Hematopoietic multipotent progenitor cell (in vitro differentiated cells): ENCODE data around the gene PDCD5. TPM values are rescaled to one million over a fixed set of nuclear protein-coding genes. Genes with fewer than 3 reads are reported as not detected.
"Not testable (repeated sequence)": the region's sequence is repeated elsewhere in the genome, so short reads cannot be mapped to it uniquely, and the experiment has no call there.

Experiments
- DNase-seq, 3 donors: peaks; one replicate each; pipeline ENCODE4 v3.0.0-alpha.2; 2011 to 2015; ENCODE audit warnings: low read depth in 2 of 3, low spot score in 2 of 3
- total RNA-seq: library from RNA; depleted of rRNA; stranded (reverse); fragments of >200 nt; gene quantifications from one replicate; pipeline ENCODE4 v1.2.3, GENCODE V29; 2012

The PDCD5 gene
- total RNA-seq, 1 donor: 18.6 TPM

DNA sequence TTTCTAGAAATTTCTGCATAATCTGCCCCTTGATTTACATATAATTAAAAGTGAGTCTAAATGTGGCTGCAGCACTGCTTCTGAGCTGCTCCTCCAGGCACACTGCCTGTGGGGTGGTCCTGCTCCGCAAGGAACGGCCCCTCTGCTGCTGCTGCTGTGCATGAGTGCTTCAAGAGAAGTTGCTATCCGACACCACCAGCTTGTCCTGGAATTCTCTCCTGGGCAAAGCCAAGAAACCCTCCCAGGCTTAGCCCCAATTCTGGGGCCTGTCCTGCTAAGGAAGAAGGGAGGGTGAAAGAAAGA lies 7.5 kb upstream of the PDCD5 start:
- no peak for DNase-seq

DNA sequence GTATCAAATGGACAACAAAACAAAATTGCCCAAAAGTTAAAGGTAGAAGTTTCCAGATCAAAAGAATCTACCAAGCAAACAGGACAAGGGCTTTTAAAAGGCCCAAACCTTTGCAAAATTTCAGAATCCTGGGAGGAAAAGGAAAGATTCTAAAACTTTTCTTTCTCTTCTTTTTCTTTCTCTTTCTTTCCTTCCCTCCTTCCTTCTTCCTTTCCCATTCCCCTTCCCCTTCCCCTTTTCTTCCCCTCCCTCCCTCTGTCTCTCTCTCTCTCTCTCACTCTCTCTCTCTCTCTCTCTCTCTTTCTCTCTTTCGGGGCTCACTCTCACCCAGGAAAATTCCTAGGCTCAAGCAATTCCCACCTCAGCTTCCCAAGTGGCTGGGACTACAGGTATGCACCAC lies 4.2 kb upstream of the PDCD5 start:
- DNase-seq: no peak

DNA sequence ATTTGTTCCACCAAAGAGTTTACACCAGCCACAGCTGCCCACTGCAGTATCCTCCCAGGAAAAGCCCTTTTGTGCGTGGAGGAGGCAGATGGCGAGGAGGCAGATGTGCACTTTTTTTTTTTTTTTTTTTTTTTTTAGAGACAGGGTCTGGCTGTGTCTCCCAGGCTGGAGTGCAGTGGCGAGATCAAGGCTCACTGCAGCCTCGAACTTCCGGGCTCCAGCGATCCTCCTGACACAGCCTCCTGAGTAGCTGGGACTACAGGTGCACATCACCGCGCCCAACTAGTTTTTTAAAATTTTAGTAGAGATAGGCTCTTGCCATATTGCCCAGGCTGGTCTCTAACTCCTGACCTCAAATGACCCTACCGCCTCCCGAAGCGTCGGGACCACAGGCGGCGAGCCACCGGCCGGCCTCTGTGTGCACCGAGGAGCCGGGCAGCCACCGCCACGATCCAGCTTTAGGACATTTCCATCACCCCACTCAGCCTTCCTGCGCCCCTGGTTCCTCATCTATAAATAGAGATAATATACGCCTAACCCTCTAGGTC lies 563 bp upstream of the PDCD5 start:
- DNase-seq: no peak

DNA sequence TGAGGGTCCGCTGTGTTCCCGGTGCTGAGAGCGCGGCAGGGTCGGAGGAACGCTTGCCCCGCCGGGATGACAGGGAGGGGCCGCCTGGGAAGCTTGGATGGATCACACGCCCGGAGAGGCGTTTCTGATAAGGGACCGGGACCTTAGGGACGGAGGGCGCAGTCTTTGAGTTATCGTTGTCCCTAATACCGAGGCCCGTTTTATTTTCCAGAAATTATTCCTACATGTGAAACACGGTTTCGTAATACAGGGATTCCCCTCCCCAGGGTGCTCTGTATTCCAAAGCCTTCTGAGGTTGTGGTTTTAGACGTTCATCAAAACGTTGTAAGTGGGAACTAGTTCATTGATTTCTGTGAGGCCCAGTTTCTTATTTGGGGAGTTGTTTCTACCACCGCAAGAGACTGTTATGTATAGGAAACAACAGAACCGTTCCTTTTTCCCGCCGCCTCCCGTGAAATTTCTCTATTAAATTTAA lies 752 bp downstream of the PDCD5 start:
- peak in 2 of 3 donors; percentile 13 to 20 for DNase-seq

DNA sequence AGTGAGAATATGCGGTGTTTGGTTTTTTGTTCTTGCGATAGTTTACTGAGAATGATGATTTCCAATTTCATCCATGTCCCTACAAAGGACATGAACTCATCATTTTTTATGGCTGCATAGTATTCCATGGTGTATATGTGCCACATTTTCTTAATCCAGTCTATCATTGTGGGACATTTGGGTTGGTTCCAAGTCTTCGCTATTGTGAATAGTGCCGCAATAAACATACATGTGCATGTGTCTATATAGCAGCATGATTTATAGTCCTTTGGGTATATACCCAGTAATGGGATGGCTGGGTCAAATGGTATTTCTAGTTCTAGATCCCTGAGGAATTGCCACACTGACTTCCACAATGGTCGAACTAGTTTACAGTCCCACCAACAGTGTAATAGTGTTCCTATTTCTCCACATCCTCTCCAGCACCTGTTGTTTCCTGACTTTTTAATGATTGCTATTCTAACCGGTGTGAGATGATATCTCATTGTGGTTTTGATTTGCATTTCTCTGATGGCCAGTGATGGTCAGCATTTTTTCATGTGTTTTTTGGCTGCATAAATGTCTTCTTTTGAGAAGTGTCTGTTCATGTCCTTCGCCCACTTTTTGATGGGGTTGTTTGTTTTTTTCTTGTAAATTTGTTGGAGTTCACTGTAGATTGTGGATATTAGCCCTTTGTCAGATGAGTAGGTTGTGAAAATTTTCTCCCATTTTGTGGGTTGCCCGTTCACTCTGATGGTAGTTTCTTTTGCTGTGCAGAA lies 6.9 kb downstream of the PDCD5 start:
- not testable (repeated sequence) for DNase-seq

DNA sequence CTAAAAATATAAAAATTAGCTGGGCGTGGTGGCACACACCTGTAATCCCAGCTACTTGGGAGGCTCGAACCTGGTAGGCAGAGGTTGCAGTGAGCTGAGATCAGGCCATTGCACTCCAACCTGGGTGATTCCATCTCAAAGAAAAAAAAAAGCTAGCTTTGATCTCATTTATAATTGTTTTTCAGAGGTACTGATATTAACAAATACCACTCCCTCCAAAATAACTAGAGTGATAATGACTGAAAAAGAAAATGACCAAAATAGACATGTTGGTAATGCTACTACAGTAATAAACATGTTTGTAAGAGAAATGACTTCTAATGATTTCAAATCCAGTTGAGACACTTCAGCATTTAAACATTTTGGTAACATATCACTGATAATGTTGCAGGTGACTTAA lies 13.0 kb downstream of the PDCD5 start:
- DNase-seq: no peak

DNA sequence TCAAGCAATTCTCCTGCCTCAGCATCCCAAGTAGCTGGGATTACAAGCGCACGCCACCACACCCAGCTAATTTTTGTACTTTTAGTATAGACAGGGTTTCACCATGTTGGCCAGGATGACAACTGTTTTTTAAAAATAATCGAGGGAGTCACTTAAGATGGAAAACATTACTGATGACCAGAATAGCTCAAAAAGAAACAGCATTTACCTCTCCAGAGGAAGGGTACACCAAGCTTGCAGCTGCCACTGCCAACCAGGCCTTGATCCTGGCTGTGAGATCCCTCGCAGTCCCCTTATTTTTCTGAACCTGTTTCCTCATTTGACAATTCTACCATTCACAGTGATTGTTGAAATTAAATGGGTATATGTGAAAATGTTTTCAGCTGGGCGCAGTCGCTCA lies 14.5 kb downstream of the PDCD5 start:
- no peak for DNase-seq

DNA sequence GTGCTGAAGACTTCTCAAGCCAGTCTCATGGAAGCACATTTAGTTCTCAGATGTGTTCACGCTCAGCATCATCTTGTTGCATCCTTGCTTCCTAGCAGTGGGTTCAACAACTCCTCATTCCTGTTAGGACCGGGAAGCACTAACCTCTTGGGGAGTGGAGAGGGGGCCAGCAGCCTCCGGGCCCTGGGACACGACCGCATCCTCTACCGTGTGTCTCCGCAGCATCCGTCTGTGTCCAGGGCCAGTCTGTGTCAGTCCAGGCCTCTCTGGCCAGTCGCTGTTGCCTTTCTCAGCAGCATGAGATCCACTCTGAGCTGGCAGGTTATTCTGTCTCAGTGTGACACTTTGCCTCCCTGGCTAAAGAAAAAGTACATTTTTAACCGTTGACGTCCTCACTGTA lies 17.0 kb downstream of the PDCD5 start:
- DNase-seq: no peak

DNA sequence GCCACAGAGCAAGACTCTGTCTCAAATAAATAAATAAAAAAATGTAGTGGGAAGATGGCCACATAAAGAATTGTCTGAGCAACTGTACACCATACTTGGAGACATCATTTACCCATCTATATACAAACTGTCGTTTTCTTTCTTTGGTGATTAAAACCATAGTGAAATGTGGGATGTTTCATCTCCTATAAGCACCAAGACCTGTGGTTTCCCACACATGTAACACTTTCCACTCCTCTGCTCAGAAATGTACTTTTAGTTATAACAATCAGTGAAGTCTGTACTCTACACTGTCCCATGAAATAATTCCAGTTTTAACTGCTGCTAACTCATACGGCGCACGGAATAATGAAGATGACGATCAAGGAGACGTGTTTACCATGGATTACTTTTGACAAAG lies 18.3 kb downstream of the PDCD5 start:
- DNase-seq: no peak

DNA sequence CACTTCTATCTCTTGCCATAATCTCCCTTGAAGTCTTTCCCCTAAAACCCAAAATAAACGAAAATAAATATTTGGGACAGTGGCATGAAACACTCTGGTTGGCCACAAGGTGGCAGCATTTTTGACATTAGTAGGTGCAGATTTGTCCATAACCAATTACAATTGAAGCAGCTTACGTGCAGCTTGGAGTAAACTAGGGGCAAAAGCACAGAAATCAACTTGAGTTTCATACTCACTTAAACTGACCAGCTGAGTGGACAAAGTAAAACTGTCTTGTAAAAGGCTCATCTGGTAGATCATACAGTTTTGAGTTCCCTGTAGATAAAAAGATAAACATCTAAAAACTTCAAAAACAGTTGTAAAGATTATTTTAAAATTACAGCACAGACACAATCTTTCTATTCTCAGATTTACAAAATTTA lies 18.8 kb downstream of the PDCD5 start:
- DNase-seq: peak; percentile 35 to 70 (median 58)

DNA sequence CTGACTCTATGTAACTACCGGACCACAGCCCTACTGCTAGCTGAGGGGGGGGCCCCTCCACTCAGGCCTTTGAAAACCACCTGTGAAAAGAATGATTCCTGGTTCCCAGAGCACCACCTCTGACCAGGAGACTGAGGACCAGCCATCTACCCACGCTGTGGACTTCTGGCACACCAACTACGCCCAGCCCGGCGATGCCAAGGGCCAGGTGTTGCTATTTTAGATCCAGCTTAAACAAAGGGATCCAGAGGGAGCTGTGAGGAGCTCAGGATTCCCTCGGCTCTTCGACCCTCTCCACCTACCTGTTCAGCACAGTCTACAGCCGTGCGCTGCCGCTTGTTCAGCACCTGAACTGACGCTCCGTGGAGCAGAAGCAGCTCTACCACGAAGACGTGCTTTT lies 23.0 kb downstream of the PDCD5 start:
- no peak for DNase-seq

DNA sequence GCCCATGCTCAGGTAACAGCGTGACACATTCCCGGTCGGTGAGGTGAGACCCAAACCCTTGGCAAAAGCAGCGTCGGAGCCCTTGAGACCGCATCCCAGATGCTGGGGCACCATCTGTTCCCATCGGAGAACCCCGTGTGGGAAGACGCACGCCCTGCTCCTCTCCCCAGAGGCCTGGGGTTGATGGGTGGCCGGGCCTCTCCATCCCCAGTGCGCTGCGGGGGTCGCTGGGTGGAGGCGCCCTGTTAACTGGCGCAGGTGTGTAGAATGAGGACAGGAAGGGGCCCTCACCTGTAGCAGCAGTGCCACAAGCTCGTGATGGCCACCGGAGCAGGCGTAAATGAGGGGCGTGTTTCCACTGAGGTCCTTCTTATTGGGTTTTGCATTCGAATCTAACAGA lies 24.6 kb downstream of the PDCD5 start:
- no peak for DNase-seq

DNA sequence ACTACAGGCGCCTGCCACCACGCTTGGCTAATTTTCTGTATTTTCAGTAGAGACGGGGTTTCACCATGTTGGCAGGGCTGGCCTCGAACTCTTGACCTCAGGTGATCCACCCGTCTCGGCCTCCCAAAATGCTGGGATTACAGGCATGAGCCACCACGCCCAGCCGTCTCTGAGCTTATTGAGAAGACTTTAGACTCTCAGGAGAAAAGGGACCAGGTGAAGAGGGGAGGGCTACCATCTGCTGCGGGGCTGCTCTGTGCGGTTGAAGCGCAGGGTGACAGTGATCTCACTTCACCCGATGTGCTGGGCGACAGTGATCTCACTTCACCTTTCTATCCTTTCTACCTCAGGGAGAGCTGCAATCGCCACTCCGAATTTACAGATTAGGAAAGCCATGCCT lies 25.3 kb downstream of the PDCD5 start:
- DNase-seq: no peak

DNA sequence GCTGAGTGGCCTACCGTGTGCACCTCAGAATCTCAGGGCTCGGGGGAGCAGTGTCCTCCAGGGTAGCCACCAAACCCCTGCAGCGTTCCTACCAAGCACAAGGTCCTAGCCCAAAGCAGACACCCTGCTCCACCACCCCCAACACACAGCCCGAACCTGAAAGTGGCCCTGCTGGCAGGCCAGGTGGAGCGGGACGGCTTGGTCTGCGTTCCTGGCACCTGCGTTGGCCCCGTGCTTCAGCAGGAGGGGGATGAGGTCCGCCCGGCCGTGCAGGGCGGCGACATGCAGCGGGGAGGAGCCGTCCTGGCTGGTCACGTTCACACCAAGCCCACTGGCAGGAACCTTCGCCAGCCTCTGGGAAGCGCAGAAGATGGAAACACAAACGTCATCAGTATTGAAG lies 26.5 kb downstream of the PDCD5 start:
- no peak for DNase-seq

DNA sequence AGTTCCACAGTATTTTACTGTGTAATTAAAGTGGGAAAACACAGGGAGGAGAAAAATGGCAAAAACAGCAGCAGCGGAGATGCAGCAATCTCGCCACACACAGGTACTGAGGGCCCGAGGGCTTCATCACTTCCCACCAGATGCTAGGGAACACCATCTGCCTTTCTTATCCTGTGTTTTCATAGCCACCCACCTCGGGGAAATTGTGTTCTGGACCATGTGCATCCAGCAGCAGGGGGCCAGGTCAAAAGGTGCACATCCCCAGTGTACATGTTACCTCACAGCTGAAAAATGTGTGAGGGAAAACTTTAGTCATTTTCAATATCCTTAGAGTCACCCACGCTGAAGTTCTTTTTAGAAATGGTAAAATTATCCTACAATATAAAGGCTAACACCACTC lies 30.2 kb downstream of the PDCD5 start:
- DNase-seq: no peak

DNA sequence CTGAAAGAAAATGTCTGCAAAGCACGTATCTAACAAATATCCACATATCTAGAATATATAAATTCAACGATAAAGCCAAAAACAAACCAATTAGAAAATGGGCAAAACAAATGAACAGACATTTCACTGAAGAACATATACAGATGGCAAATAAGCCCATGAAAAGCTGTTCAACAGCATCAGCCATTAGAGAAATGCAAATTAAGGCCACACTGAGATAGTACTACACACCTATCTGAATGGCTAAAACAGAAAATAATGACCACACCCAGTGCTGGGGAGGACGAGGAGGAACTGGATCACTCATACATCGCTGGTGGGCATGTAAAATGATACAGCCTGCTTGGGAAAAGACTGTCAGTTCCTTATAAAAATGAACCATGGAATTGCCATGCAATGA lies 32.0 kb downstream of the PDCD5 start:
- DNase-seq: no peak

DNA sequence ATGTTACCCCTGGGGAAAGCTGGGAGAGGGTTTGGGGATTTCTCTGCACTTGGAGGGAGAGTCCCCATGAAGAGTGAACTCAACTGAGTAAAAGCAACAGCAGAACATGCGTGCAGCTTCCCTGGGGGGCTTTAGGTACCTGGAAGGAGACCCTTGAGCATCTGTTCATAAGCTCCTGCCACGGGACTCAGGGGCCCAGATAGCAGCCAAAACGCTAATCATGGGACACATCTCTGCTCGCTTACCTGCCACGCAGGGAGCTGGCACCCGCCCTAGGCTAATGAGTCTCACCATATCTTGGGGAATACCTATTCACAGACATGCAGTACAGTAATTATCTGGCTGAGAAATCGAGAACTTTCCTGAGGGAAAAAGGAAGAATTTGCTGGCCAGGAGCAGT lies 33.9 kb downstream of the PDCD5 start:
- no peak for DNase-seq

DNA sequence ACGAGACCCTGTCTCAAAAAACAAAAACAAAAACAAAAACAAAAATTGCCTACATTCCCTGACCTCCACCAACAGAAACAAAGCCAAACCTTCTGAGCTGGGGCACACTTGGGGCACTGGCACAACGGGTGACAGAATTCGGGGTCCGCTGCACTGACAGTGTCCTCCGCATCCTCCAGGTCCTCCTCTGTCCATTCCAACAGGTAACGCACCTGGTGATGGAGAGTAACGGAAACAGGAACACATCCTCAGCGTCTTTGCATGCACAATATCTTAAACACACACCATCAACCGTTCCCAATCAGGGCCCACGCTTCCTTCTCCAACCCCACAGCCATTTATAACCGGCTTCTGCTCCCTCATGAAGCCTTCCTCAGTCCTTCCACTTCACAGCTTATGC lies 34.6 kb downstream of the PDCD5 start:
- DNase-seq: no peak

DNA sequence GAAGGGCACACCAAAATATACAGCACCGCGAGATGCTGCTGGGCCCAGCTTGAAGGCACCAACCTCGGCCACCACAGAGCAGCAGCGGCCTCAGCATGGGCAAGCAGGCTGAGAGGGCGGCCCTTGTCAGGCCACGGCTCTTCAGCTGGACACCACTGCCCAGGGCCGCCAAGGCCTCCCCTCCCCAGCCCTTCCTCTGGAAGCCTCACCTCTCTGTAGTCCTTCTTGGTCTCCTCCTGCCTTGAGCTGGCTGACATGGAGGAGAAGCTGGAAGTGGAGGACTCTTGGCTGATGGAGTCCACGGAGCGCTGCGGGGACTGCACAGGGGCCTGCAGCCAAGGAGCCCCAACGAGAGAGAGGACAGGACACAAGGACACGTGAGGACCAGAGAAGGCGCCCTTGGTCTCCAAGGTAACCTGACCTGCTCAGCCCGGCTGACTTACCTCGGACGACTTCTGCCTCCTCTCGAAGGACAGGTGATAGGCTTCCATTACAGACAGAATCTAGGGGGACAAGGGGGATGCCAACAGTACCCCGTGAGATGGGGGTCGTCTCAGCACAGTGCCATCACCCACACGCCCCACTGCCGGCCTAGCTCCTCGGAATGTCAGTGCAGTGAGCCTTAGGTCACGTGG lies 38.2 kb downstream of the PDCD5 start:
- DNase-seq: no peak

DNA sequence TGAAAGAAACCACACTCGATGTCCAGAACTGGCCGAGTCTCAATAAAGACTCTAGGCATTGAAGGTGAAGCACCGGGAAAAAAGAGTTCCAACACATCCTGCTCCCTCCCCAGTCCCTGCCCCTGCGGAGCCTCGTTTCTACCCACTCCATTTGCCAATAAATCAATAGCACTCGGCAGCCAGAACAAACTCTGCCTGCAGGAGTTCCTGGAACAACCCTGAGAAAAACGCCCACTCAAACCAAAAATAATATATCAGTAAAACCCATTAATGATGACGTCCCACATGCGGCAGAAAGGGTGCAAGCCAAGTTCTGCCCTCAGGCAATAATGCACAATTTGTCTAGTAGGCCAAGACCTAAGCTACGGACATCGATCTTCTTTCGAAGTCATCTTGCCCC lies 41.0 kb downstream of the PDCD5 start:
- DNase-seq: no peak

DNA sequence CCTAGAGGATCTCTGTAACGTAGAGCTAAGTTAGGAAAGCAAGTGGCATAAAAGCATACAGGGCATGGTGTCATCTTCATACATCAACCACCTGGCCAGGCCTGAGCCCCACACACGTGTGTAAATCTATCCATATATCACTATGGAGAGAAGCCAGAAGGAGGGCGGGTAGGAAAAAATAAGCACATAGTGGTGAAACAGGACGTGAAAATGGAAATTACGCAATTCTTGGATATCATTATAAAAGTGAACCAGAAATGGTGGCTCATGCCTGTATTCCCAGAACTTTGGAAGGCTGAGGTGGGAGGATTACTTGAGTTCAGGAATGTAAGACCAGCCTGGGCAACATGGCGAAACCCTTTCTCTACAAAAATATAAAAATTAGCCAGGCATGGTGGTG lies 43.4 kb downstream of the PDCD5 start:
- no peak for DNase-seq

DNA sequence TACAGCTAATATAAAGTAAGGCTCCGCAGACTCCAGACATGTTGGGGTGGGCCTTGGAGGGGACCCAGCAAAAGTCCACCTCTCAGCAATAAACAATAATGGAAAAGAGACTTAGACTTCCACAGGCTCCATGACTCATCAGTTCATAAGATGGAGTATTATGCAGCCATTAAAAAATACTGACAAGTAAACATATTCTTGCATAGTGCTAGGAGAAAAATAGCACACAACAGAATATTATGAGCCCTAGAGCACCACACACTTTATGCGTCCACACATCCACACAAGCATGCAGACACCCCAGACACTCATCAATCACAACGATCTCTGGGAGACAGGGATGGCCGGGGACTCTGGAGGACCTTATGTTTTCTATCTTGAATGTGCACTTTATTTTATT lies 46.0 kb downstream of the PDCD5 start:
- DNase-seq: no peak
